AG04449 (cell line): ENCODE data around the gene ZNF33B.

Experiments used
- CTCF ChIA-PET: fragments of 350-600 bp; formaldehyde crosslinking; extraction: SDS; loops from one replicate; lab custom pipeline; 2021; ENCODE audit warnings: antibody characterized with exemption; lab: Yijun Ruan, JAX
- POLR2A ChIA-PET: fragments of 400-600, 350-600 bp; formaldehyde crosslinking; extraction: SDS; loops from one replicate; lab custom pipeline; 2020; ENCODE audit warnings: antibody characterized with exemption, inconsistent platforms; lab: Yijun Ruan, JAX
- DNase-seq: peaks from one replicate; pipeline ENCODE4 v3.0.0-alpha.2; 2010; ENCODE audit warnings: low read depth, low spot score
- H3K4me3 ChIP-seq: 2 replicates; pipeline ENCODE4 v1.5.1; 2011; ENCODE audit warnings: low read depth, mild to moderate bottlenecking, control low read depth, low read length
- CTCF ChIP-seq: IDR thresholded peaks from one replicate; pipeline ENCODE4 v1.5.1; 2011; ENCODE audit warnings: mild to moderate bottlenecking, moderate library complexity, low read length, control low read depth, inconsistent platforms; ENCODE audit not compliant: insufficient read depth; ENCODE audit errors: missing control alignments

The ZNF33B gene

GRCh38 chr10:42640610-42641229, 2.4 kb upstream of the ZNF33B start:
- no peak for DNase-seq
- CTCF ChIA-PET = interaction anchor here (0.8 kb wide), 1 partner anchor 113 kb away, joined by 3 read pairs; no protein-coding TSS in a partner anchor
- POLR2A ChIA-PET = no interaction called here
- TF ChIP-seq CTCF = no peak
- H3K4me3 ChIP-seq = no peak overlapping the region

GRCh38 chr10:42638821-42639270, 476 bp upstream of the ZNF33B start:
- peak overlapping the region; percentile 82 for H3K4me3 ChIP-seq
- POLR2A ChIA-PET = no interaction called here
- TF ChIP-seq CTCF = no peak
- DNase-seq = no peak
- CTCF ChIA-PET = no interaction called here

- POLR2A ChIA-PET = no interaction called here
- CTCF ChIA-PET = no interaction called here
- no peak for TF ChIP-seq CTCF
- peak overlapping the region; percentile 82 for H3K4me3 ChIP-seq
- DNase-seq = no peak
Measured at GRCh38 chr10:42637648-42638054, 719 bp downstream of the ZNF33B start.

- ChIA-PET POLR2A (no interaction called here), CTCF (no interaction called here)
- no peak for TF ChIP-seq CTCF
- H3K4me3 ChIP-seq = no peak overlapping the region
- DNase-seq = no peak
Measured at GRCh38 chr10:42637142-42637541, 1.2 kb downstream of the ZNF33B start.

GRCh38 chr10:42635098-42635497, 3.3 kb downstream of the ZNF33B start:
- no peak for DNase-seq
- TF ChIP-seq CTCF = no peak
- ChIA-PET CTCF (no interaction called here), POLR2A (no interaction called here)
- no peak overlapping the region for H3K4me3 ChIP-seq

- CTCF ChIA-PET = no interaction called here
- H3K4me3 ChIP-seq = no peak overlapping the region
- DNase-seq = no peak
- TF ChIP-seq CTCF = no peak
- POLR2A ChIA-PET = no interaction called here
Measured at GRCh38 chr10:42632564-42632963, 5.8 kb downstream of the ZNF33B start.
